Measurements from ENCODE around the gene BAZ2B. TPM values are rescaled to one million over a fixed set of nuclear protein-coding genes. Genes with fewer than 3 reads are reported as not detected.

Gene BAZ2B
- total RNA-seq, 4 donors from 2014 or later, result 94.5 to 237 (median 145) TPM

GRCh38 chr2:159549234-159549633 is 67.1 kb downstream of the BAZ2B start:
- TF ChIP-seq CTCF (IDR thresholded peaks at IDR 0.05), result no peak
- TF ChIP-seq POLR2A (IDR thresholded peaks at IDR 0.05), result no peak
- Histone ChIP-seq H3K27ac (no peak overlapping the region), H3K4me3 (no peak overlapping the region), H3K27me3 (no peaks in the 10 kb centered on the region), H3K36me3 (no peaks in the 10 kb centered on the region), H3K4me1 (no peaks in the 10 kb centered on the region), H3K9me3 (no peaks in the 10 kb centered on the region)
- no peak for DNase-seq
- intact Hi-C loops (cut with DNase I; ENCODE audit: low total_unique reads), result no loop called here

GRCh38 chr2:159546716-159547430 is 69.5 kb downstream of the BAZ2B start:
- no peak overlapping the region for H3K27ac ChIP-seq
- intact Hi-C loops (cut with DNase I; ENCODE audit: low total_unique reads), result no loop called here
- H3K36me3 ChIP-seq, result no peaks in the 10 kb centered on the region
- H3K9me3 ChIP-seq, result peaks cover 0 to 8% of the 10 kb centered on the region in 2 donors
- H3K27me3 ChIP-seq, result no peaks in the 10 kb centered on the region
- H3K4me3 ChIP-seq, result no peak overlapping the region
- TF ChIP-seq CTCF (IDR thresholded peaks at IDR 0.05), result no peak
- no peak for TF ChIP-seq POLR2A (IDR thresholded peaks at IDR 0.05)
- no peaks in the 10 kb centered on the region for H3K4me1 ChIP-seq
- no peak for DNase-seq

GRCh38 chr2:159546039-159546438 is 70.3 kb downstream of the BAZ2B start:
- intact Hi-C loops (cut with DNase I; ENCODE audit: low total_unique reads), result no loop called here
- Histone ChIP-seq H3K9me3 (peaks cover 0 to 12% of the 10 kb centered on the region in 2 donors), H3K4me1 (no peaks in the 10 kb centered on the region), H3K36me3 (no peaks in the 10 kb centered on the region), H3K4me3 (no peak overlapping the region), H3K27ac (no peak overlapping the region), H3K27me3 (no peaks in the 10 kb centered on the region)
- TF ChIP-seq CTCF (IDR thresholded peaks at IDR 0.05), result no peak
- no peak for TF ChIP-seq POLR2A (IDR thresholded peaks at IDR 0.05)
- DNase-seq, result no peak

GRCh38 chr2:159545085-159545484 is 71.3 kb downstream of the BAZ2B start:
- Histone ChIP-seq H3K9me3 (peaks cover 0 to 12% of the 10 kb centered on the region in 2 donors), H3K36me3 (no peaks in the 10 kb centered on the region), H3K4me1 (no peaks in the 10 kb centered on the region), H3K27me3 (no peaks in the 10 kb centered on the region), H3K4me3 (no peak overlapping the region), H3K27ac (no peak overlapping the region)
- intact Hi-C loops (cut with DNase I; ENCODE audit: low total_unique reads), result no loop called here
- DNase-seq, result no peak
- TF ChIP-seq POLR2A (IDR thresholded peaks at IDR 0.05), result no peak
- TF ChIP-seq CTCF (IDR thresholded peaks at IDR 0.05), result no peak

- Histone ChIP-seq H3K9me3 (peaks cover 0 to 12% of the 10 kb centered on the region in 2 donors), H3K4me1 (no peaks in the 10 kb centered on the region), H3K36me3 (no peaks in the 10 kb centered on the region), H3K4me3 (no peak overlapping the region), H3K27ac (no peak overlapping the region), H3K27me3 (no peaks in the 10 kb centered on the region)
- TF ChIP-seq CTCF (IDR thresholded peaks at IDR 0.05) (no peak), POLR2A (IDR thresholded peaks at IDR 0.05) (no peak)
- intact Hi-C loops (cut with DNase I; ENCODE audit: low total_unique reads), result no loop called here
- DNase-seq, result no peak
These were observed 74.2 kb downstream of the BAZ2B start for GRCh38 chr2:159542101-159542500.
